Right kidney (tissue), 1 donor: Measurements from ENCODE around the gene RIMKLB.
"Not testable (repeated sequence)": the region's sequence is repeated elsewhere in the genome, so short reads cannot be mapped to it uniquely, and the experiment has no call there.

Experiments
- DNase-seq: peaks from one replicate; pipeline ENCODE4 v3.0.0-alpha.2; 2016

RIMKLB gene

GRCh38 chr12:8816448-8817050 is 118.8 kb downstream of the RIMKLB start:
- DNase-seq, result no peak

- DNase-seq, result no peak
These were observed 120.1 kb downstream of the RIMKLB start for GRCh38 chr12:8817856-8818255.

- DNase-seq, result no peak
These were observed 120.7 kb downstream of the RIMKLB start for GRCh38 chr12:8818526-8818925.

- no peak for DNase-seq
These were observed 121.8 kb downstream of the RIMKLB start for GRCh38 chr12:8819666-8819980.

GRCh38 chr12:8820676-8821407 is 123.1 kb downstream of the RIMKLB start:
- DNase-seq, result not testable (repeated sequence)

- DNase-seq, result no peak
These were observed 123.8 kb downstream of the RIMKLB start for GRCh38 chr12:8821591-8821990.

GRCh38 chr12:8822298-8822697 is 124.5 kb downstream of the RIMKLB start, which contains the start of gene A2ML1:
Gene A2ML1 (plus strand): TSS chr12:8822621. CDS start chr12:8822652, 31 bp downstream.
- DNase-seq, result no peak

GRCh38 chr12:8823565-8824300 is 125.9 kb downstream of the RIMKLB start:
- DNase-seq, result no peak

- no peak for DNase-seq
These were observed 129.9 kb downstream of the RIMKLB start for GRCh38 chr12:8827551-8828256.

- DNase-seq, result no peak
These were observed 130.7 kb downstream of the RIMKLB start for GRCh38 chr12:8828257-8829124.

- no peak for DNase-seq
These were observed 131.3 kb downstream of the RIMKLB start for GRCh38 chr12:8829125-8829518.

- no peak for DNase-seq
These were observed 131.8 kb downstream of the RIMKLB start for GRCh38 chr12:8829621-8830020.

GRCh38 chr12:8831116-8831515 is 133.3 kb downstream of the RIMKLB start:
- no peak for DNase-seq

- DNase-seq, result no peak
These were observed 134.7 kb downstream of the RIMKLB start for GRCh38 chr12:8832500-8832899.
